Endothelial cell of umbilical vein (primary cell): Measurements from ENCODE around the gene NEU4.

ENCODE experiments used
- CTCF ChIP-seq, 2 donors: IDR thresholded peaks; 1 replicate in 1 of 2; 2 replicates in 1 of 2; pipeline ENCODE4 v1.5.1; 2011; ENCODE audit warnings: low read length in 2 of 2, mild to moderate bottlenecking in 2 of 2, moderate library complexity in 2 of 2, control low read depth in 1 of 2, inconsistent platforms in 1 of 2, low read depth in 1 of 2; ENCODE audit not compliant: insufficient read depth in 1 of 2; ENCODE audit errors: extremely low read depth in 1 of 2
- EZH2 ChIP-seq: IDR thresholded peaks from 2 replicates; pipeline ENCODE4 v1.6.1; 2012; ENCODE audit warnings: borderline replicate concordance, low read depth, mild to moderate bottlenecking, moderate library complexity, low read length, inconsistent platforms; ENCODE audit not compliant: severe bottlenecking
- FOS ChIP-seq: IDR thresholded peaks from 2 replicates; pipeline ENCODE4 v1.6.1; 2011; ENCODE audit warnings: mild to moderate bottlenecking, low read length, moderate library complexity, borderline replicate concordance; ENCODE audit not compliant: insufficient read depth
- GATA2 ChIP-seq: IDR thresholded peaks from 2 replicates; pipeline ENCODE4 v1.7.0; 2011; ENCODE audit warnings: low read depth, mild to moderate bottlenecking, moderate library complexity, mixed read lengths, low read length; ENCODE audit not compliant: insufficient read length, insufficient read depth
- MAX ChIP-seq: IDR thresholded peaks from 2 replicates; pipeline ENCODE4 v1.6.1; 2011; ENCODE audit not compliant: insufficient read depth, insufficient read length
- POLR2A ChIP-seq: IDR thresholded peaks from 2 replicates; pipeline ENCODE4 v1.6.1; 2012; ENCODE audit warnings: low read depth, mild to moderate bottlenecking, control low read depth, low read length
- POLR2AphosphoS5 ChIP-seq: IDR thresholded peaks from 2 replicates; pipeline ENCODE4 v1.6.1; 2012; ENCODE audit warnings: low read depth, mild to moderate bottlenecking, control low read depth, low read length, moderate library complexity; ENCODE audit not compliant: insufficient read depth

GRCh38 chr2:241842620-241843211, 33.7 kb downstream of the NEU4 start:
- TF ChIP-seq CTCF (IDR thresholded peaks at IDR 0.05; ENCODE audit: extremely low read depth in 1 of 2, insufficient read depth in 1 of 2, low read depth in 1 of 2, low read length in 2 of 2): no peak
- TF ChIP-seq GATA2: no peak
- TF ChIP-seq EZH2: no peak
- no peak for TF ChIP-seq POLR2A
- no peak for TF ChIP-seq POLR2AphosphoS5
- TF ChIP-seq MAX: no peak
- no peak for TF ChIP-seq FOS
